Sigmoid colon (tissue), 7 donors: Measurements from ENCODE around the gene ZC3H6. TPM values are rescaled to one million over a fixed set of nuclear protein-coding genes. Genes with fewer than 3 reads are reported as not detected.
A peak's percentile ranks its signal among the peaks of the same experiment; 100 is the strongest.

Source experiments
- DNase-seq: peaks from one replicate; pipeline ENCODE4 v3.0.0-alpha.2; 2019
- H3K27ac ChIP-seq, 4 donors: fragments of 200-600 bp; sonication (generic); one replicate each; pipeline ENCODE4 v1.5.1; 2016 to 2019; ENCODE audit warnings: mild to moderate bottlenecking in 1 of 4
- H3K27me3 ChIP-seq, 3 donors: fragments of 200-600 bp; sonication (generic); one replicate each; pipeline ENCODE4 v1.5.1; 2019; ENCODE audit warnings: mild to moderate bottlenecking in 1 of 3
- H3K36me3 ChIP-seq, 4 donors: fragments of 200-600 bp; sonication (generic); one replicate each; pipeline ENCODE4 v1.5.1; 2016 to 2019
- H3K4me1 ChIP-seq, 4 donors: fragments of 200-600 bp; sonication (generic); one replicate each; pipeline ENCODE4 v1.5.1; 2017 to 2019
- H3K4me3 ChIP-seq, 4 donors: fragments of 200-600 bp; sonication (generic); one replicate each; pipeline ENCODE4 v1.5.1; 2017 to 2019; ENCODE audit warnings: mild to moderate bottlenecking in 2 of 4, moderate library complexity in 1 of 4
- H3K9me3 ChIP-seq, 4 donors: fragments of 200-600 bp in 3 of 4; sonication (generic) in 3 of 4; one replicate each; pipeline versions ENCODE4 v1.5.1 to v1.6.1; 2013 to 2019
- CTCF ChIP-seq, 4 experiments: fragments of 450-650 bp in 3 of 4; fragments of 200-600 bp in 1 of 4; IDR thresholded peaks; one replicate each; pipeline ENCODE4 v1.5.1; 2016 to 2019; ENCODE audit warnings: antibody characterized with exemption in 4 of 4, mild to moderate bottlenecking in 3 of 4, moderate library complexity in 2 of 4
- EP300 ChIP-seq, 4 donors: sonication (generic); formaldehyde crosslinking; IDR thresholded peaks; one replicate each; pipeline ENCODE4 v1.6.1; 2017; ENCODE audit warnings: antibody characterized with exemption in 4 of 4
- POLR2A ChIP-seq, 2 donors: fragments of 450-650 bp; IDR thresholded peaks; one replicate each; pipeline ENCODE4 v1.6.1; 2016; ENCODE audit warnings: antibody characterized with exemption in 2 of 2, mild to moderate bottlenecking in 2 of 2, moderate library complexity in 2 of 2
- POLR2AphosphoS5 ChIP-seq, 4 donors: sonication (generic); formaldehyde crosslinking; IDR thresholded peaks; one replicate each; pipeline ENCODE4 v1.6.1; 2017; ENCODE audit warnings: antibody characterized with exemption in 4 of 4
- WGBS, 2 donors: extraction: QIAGEN DNeasy Blood & Tissue Kit; methylation state at CpG; one replicate each; pipeline ENCODE4 v1.1.7; 2013; 5-methylcytosine and 5-hydroxymethylcytosine counted together
- intact Hi-C: fragments of 100-400 bp; cut with DNase I; formaldehyde crosslinking; loops from one replicate; pipeline ENCODE4 v1.15.1; 2023
- polyA plus RNA-seq, 3 donors: library from polyadenylated mRNA; stranded (reverse); fragments of 200-250 nt; gene quantifications; one replicate each; pipeline ENCODE4 v1.2.3, GENCODE V29; 2013
- total RNA-seq, 4 donors: library from RNA; depleted of rRNA; stranded (reverse); fragments of >200 nt; gene quantifications; one replicate each; pipeline ENCODE4 v1.1.0, GENCODE V29; 2016
- donor health status: healthy with polysubstance abuse.
- donor health status: Bipolar disorder and iron deficiency.
- donor health status: healthy.

ZC3H6 gene
- total RNA-seq (10 to 100 TPM; 13.2 to 27.1 (median 16.5) TPM), polyA plus RNA-seq (1 to 10 TPM in 1 of 3 donors, under 1 TPM in 2; 0.60 to 2.0 (median 0.69) TPM)

GRCh38 chr2:112275311-112275886 lies at the start of gene ZC3H6:
Gene ZC3H6 (plus strand): TSS chr2:112275597. CDS start chr2:112275995, 398 bp downstream.
- Histone ChIP-seq H3K36me3 (no peaks in the 10 kb centered on the region), H3K27me3 (no peaks in the 10 kb centered on the region), H3K4me3 (peak within 1 kb of the TSS; percentile 68 to 97 (median 89)), H3K9me3 (no peaks in the 10 kb centered on the region), H3K27ac (peak within 1 kb of the TSS; percentile 95 to 100 (median 99)), H3K4me1 (peaks cover 0 to 14% (median 6%) of the 10 kb centered on the region in 4 donors)
- 0 to 1% methylated on average over 60 of the region's 60 CpGs for WGBS, 2 donors
- intact Hi-C loops: loop anchor here (1.0 to 5.0 kb wide), 4 partner anchors 20 to 378 kb away; partner anchors contain the start of genes MERTK, SLC20A1, TMEM87B and ZC3H8
- TF ChIP-seq CTCF (IDR thresholded peaks at IDR 0.05) (peak in 1 of 4 experiments; percentile 36), EP300 (IDR thresholded peaks at IDR 0.05) (peak in 1 of 4 donors; percentile 13), POLR2AphosphoS5 (IDR thresholded peaks at IDR 0.05) (peak; percentile 96 to 98 (median 98)), POLR2A (IDR thresholded peaks at IDR 0.05) (peak; percentile 91 to 94)
- peak; percentile 99 for DNase-seq

GRCh38 chr2:112229348-112229747 lies 46.0 kb upstream of the ZC3H6 start:
- TF ChIP-seq CTCF (IDR thresholded peaks at IDR 0.05) (no peak), POLR2A (IDR thresholded peaks at IDR 0.05) (no peak), POLR2AphosphoS5 (IDR thresholded peaks at IDR 0.05) (no peak), EP300 (IDR thresholded peaks at IDR 0.05) (no peak)
- no peaks in the 10 kb centered on the region for H3K27me3 ChIP-seq
- no peak overlapping the region for H3K27ac ChIP-seq
- intact Hi-C loops: no loop called here
- no peak overlapping the region for H3K4me3 ChIP-seq
- H3K36me3 ChIP-seq: peaks cover 0 to 8% (median 0%) of the 10 kb centered on the region in 4 donors
- H3K9me3 ChIP-seq: no peaks in the 10 kb centered on the region
- H3K4me1 ChIP-seq: no peaks in the 10 kb centered on the region
- DNase-seq: no peak

GRCh38 chr2:112230371-112230770 lies 45.0 kb upstream of the ZC3H6 start:
- Histone ChIP-seq H3K27me3 (no peaks in the 10 kb centered on the region), H3K27ac (no peak overlapping the region), H3K9me3 (no peaks in the 10 kb centered on the region), H3K4me1 (no peaks in the 10 kb centered on the region), H3K36me3 (peaks cover 0 to 18% (median 0%) of the 10 kb centered on the region in 4 donors), H3K4me3 (no peak overlapping the region)
- intact Hi-C loops: no loop called here
- no peak for DNase-seq
- 95 to 97% methylated on average over 3 of the region's 3 CpGs for WGBS, 2 donors
- no peak for TF ChIP-seq POLR2A (IDR thresholded peaks at IDR 0.05)
- TF ChIP-seq POLR2AphosphoS5 (IDR thresholded peaks at IDR 0.05): no peak
- TF ChIP-seq CTCF (IDR thresholded peaks at IDR 0.05): no peak
- TF ChIP-seq EP300 (IDR thresholded peaks at IDR 0.05): no peak

- no peaks in the 10 kb centered on the region for H3K4me1 ChIP-seq
- TF ChIP-seq CTCF (IDR thresholded peaks at IDR 0.05) (no peak), POLR2A (IDR thresholded peaks at IDR 0.05) (no peak), EP300 (IDR thresholded peaks at IDR 0.05) (no peak), POLR2AphosphoS5 (IDR thresholded peaks at IDR 0.05) (no peak)
- 96 to 100% methylated on average over 1 of the region's 1 CpG for WGBS, 2 donors
- H3K27ac ChIP-seq: no peak overlapping the region
- DNase-seq: no peak
- H3K4me3 ChIP-seq: no peak overlapping the region
- peaks cover 0 to 16% (median 0%) of the 10 kb centered on the region in 4 donors for H3K36me3 ChIP-seq
- no peaks in the 10 kb centered on the region for H3K27me3 ChIP-seq
- H3K9me3 ChIP-seq: no peaks in the 10 kb centered on the region
- intact Hi-C loops: no loop called here
These were observed 35.5 kb upstream of the ZC3H6 start for GRCh38 chr2:112239862-112240261.
